RWPE1 (cell line): ENCODE measurements around the gene PTPN23.

ENCODE experiments used
- CTCF ChIA-PET: fragments of 350-600 bp; sonication (Branson Sonifier 250); formaldehyde crosslinking; extraction: SDS; loops from one replicate; lab custom pipeline; 2021; lab: Yijun Ruan, JAX
- POLR2A ChIA-PET: fragments of 400-600 bp; formaldehyde crosslinking; extraction: SDS; loops from one replicate; lab custom pipeline; 2020; ENCODE audit warnings: antibody characterized with exemption; ENCODE audit not compliant: low non-redundant PET; lab: Yijun Ruan, JAX
- DNase-seq: peaks from one replicate; pipeline ENCODE4 v3.0.0; 2012; ENCODE audit warnings: low spot score
- H3K27ac ChIP-seq: fragments of 450-650 bp; 2 replicates; pipeline ENCODE4 v1.5.1; 2017
- TF ChIP-seq, protein P1 (sequence below): fragments of 450-650 bp; conservative IDR thresholded peaks from 2 replicates; pipeline ENCODE4 v1.5.1; 2017; ENCODE audit warnings: low read depth, mild to moderate bottlenecking

The PTPN23 gene

DNA sequence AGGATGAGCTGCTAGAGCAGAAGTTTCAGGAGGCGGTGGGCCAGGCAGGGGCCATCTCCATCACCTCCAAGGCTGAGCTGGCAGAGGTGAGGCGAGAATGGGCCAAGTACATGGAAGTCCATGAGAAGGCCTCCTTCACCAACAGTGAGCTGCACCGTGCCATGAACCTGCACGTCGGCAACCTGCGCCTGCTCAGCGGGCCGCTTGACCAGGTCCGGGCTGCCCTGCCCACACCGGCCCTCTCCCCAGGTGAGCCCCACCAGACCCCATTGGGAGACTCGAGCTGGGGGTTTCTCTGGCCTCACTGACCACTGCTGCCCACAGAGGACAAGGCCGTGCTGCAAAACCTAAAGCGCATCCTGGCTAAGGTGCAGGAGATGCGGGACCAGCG is 28.0 kb downstream of the PTPN23 start:
- no peak for DNase-seq
- TF ChIP-seq, protein P1, sequence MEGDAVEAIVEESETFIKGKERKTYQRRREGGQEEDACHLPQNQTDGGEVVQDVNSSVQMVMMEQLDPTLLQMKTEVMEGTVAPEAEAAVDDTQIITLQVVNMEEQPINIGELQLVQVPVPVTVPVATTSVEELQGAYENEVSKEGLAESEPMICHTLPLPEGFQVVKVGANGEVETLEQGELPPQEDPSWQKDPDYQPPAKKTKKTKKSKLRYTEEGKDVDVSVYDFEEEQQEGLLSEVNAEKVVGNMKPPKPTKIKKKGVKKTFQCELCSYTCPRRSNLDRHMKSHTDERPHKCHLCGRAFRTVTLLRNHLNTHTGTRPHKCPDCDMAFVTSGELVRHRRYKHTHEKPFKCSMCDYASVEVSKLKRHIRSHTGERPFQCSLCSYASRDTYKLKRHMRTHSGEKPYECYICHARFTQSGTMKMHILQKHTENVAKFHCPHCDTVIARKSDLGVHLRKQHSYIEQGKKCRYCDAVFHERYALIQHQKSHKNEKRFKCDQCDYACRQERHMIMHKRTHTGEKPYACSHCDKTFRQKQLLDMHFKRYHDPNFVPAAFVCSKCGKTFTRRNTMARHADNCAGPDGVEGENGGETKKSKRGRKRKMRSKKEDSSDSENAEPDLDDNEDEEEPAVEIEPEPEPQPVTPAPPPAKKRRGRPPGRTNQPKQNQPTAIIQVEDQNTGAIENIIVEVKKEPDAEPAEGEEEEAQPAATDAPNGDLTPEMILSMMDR = no peak
- POLR2A ChIA-PET = no interaction called here
- peak overlapping the region; percentile 82 for H3K27ac ChIP-seq
- CTCF ChIA-PET = no interaction called here

DNA sequence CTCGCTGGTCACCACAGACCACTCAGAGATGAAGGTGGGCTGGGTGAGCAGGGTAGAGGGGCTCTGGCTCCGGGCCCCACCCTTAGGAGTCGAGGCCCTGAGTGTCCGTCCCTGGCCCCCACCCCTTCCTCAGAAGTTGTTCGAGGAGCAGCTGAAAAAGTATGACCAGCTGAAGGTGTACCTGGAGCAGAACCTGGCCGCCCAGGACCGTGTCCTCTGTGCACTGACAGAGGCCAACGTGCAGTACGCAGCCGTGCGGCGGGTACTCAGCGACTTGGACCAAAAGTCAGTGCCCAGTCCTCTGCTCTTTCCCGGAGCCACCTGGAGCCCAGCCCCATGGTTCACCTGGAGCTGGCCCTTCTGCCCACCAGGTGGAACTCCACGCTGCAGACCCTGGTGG is 28.5 kb downstream of the PTPN23 start:
- DNase-seq = no peak
- ChIA-PET CTCF (no interaction called here), POLR2A (no interaction called here)
- H3K27ac ChIP-seq = no peak overlapping the region; the same call in 1 of the 2 replicates
- TF ChIP-seq, protein P1 = no peak

DNA sequence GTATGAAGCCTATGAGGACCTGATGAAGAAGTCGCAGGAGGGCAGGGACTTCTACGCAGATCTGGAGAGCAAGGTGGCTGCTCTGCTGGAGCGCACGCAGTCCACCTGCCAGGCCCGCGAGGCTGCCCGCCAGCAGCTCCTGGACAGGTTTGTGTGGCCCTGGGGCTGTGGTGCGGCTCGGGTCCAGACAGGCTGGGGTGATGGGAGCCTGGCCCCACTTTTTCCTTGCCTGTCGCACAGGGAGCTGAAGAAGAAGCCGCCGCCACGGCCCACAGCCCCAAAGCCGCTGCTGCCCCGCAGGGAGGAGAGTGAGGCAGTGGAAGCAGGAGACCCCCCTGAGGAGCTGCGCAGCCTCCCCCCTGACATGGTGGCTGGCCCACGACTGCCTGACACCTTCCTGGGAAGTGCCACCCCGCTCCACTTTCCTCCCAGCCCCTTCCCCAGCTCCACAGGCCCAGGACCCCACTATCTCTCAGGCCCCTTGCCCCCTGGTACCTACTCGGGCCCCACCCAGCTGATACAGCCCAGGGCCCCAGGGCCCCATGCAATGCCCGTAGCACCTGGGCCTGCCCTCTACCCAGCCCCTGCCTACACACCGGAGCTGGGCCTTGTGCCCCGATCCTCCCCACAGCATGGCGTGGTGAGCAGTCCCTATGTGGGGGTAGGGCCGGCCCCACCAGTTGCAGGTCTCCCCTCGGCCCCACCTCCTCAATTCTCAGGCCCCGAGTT is 29.0 kb downstream of the PTPN23 start:
- DNase-seq = no peak
- TF ChIP-seq, protein P1 = no peak
- POLR2A ChIA-PET = no interaction called here
- H3K27ac ChIP-seq = no peak overlapping the region; the same call in 1 of the 2 replicates
- CTCF ChIA-PET = interaction anchor here (0.5 to 0.8 kb wide), 2 partner anchors 12 to 136 kb away, joined by 3 to 5 read pairs; no protein-coding TSS in a partner anchor

DNA sequence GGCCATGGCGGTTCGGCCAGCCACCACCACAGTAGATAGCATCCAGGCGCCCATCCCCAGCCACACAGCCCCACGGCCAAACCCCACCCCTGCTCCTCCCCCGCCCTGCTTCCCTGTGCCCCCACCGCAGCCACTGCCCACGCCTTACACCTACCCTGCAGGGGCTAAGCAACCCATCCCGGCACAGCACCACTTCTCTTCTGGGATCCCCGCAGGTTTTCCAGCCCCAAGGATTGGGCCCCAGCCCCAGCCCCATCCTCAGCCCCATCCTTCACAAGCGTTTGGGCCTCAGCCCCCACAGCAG is 29.5 kb downstream of the PTPN23 start:
- H3K27ac ChIP-seq = no peak overlapping the region; the same call in 1 of the 2 replicates
- ChIA-PET CTCF (interaction anchor here (0.8 kb wide), 1 partner anchor 11 kb away, joined by 3 read pairs; no protein-coding TSS in a partner anchor), POLR2A (no interaction called here)
- no peak for DNase-seq
- TF ChIP-seq, protein P1 = no peak

DNA sequence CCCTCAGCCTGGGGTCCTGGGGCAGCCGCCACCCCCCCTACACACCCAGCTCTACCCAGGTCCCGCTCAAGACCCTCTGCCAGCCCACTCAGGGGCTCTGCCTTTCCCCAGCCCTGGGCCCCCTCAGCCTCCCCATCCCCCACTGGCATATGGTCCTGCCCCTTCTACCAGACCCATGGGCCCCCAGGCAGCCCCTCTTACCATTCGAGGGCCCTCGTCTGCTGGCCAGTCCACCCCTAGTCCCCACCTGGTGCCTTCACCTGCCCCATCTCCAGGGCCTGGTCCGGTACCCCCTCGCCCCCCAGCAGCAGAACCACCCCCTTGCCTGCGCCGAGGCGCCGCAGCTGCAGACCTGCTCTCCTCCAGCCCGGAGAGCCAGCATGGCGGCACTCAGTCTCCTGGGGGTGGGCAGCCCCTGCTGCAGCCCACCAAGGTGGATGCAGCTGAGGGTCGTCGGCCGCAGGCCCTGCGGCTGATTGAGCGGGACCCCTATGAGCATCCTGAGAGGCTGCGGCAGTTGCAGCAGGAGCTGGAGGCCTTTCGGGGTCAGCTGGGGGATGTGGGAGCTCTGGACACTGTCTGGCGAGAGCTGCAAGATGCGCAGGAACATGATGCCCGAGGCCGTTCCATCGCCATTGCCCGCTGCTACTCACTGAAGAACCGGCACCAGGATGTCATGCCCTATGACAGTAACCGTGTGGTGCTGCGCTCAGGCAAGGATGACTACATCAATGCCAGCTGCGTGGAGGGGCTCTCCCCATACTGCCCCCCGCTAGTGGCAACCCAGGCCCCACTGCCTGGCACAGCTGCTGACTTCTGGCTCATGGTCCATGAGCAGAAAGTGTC is 30.2 kb downstream of the PTPN23 start:
- no peak overlapping the region for H3K27ac ChIP-seq
- ChIA-PET POLR2A (no interaction called here), CTCF (interaction anchor here (0.8 kb wide), 1 partner anchor 10 kb away, joined by 3 read pairs; no protein-coding TSS in a partner anchor)
- no peak for DNase-seq
- TF ChIP-seq, protein P1 = no peak

DNA sequence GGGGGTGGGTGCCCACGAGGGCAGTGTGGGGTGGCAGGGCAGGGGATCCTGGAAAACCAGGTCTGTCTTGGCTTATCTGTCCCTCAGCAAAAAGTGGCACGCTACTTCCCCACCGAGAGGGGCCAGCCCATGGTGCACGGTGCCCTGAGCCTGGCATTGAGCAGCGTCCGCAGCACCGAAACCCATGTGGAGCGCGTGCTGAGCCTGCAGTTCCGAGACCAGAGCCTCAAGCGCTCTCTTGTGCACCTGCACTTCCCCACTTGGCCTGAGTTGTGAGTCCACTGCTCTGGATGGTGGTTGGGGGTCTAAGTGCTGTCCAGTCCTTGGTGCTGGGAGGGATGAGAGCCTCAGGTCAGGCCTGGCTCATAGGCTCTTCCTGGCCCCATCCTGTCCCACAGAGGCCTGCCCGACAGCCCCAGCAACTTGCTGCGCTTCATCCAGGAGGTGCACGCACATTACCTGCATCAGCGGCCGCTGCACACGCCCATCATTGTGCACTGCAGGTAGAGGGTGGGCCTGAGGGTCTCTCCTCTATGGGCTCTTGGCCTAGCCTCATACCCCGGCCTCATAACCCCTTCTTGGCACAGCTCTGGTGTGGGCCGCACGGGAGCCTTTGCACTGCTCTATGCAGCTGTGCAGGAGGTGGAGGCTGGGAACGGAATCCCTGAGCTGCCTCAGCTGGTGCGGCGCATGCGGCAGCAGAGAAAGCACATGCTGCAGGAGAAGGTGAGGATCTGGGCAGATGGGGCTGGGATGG is 31.1 kb downstream of the PTPN23 start:
- H3K27ac ChIP-seq = peak overlapping the region; percentile 52
- TF ChIP-seq, protein P1 = no peak
- CTCF ChIA-PET = interaction anchor here (0.7 kb wide), 1 partner anchor 9 kb away, joined by 3 read pairs; no protein-coding TSS in a partner anchor
- DNase-seq = no peak
- POLR2A ChIA-PET = no interaction called here
